Measurements from ENCODE around the gene CD300E. TPM values are rescaled to one million over a fixed set of nuclear protein-coding genes. Genes with fewer than 3 reads are reported as not detected.

Gene CD300E
- total and polyA plus RNA-seq, 2 of the 13 experiments (the other 11 are each of a cell fraction or from before 2014, with no cell fraction given) = not detected

DNA sequence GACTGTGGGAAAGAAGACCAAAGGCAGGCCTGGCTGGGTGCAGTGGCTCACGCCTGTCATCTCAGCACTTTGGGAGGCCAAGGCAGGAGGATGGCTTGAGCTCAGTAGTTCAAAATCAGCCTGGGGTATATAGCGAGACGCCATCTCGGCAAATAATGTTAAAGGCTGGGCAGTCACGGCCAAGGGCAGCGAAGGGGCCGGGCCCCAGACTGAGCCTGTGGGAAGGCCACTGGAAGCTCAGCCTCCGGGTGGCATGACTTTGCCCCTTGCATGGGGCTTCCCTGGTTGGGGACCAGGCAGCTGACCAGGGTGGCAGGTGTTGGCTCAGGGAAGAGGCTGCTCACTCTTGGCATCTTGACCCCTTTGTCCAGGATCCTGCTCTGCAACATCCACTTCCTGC lies 17.5 kb downstream of the CD300E start:
- ChIA-PET CTCF (ENCODE audit: low intra/inter-chr PET ratio, low total read pairs) (no interaction called here), POLR2A (no interaction called here)
- H3K9ac ChIP-seq (ENCODE audit: insufficient read depth, low read depth, low read length) = no peak overlapping the region
- in situ Hi-C loops (cut with HindIII; ENCODE audit: extremely low pct_ligation_motif_present, low pct_unique_long_range_greater_than_20kb) = no loop called here
- H3K79me2 ChIP-seq (ENCODE audit: insufficient read depth, low read length) = no peaks in the 10 kb centered on the region
- H3K27me3 ChIP-seq (ENCODE audit: control insufficient read depth in 1 of 2, insufficient read depth in 2 of 2, low read length in 2 of 2) = peaks cover 8 to 54% of the 10 kb centered on the region in 2 experiments
- H3K9me3 ChIP-seq (ENCODE audit: low read length) = no peaks in the 10 kb centered on the region
- H2AFZ ChIP-seq (ENCODE audit: low read length) = no peak overlapping the region
- H3K4me3 ChIP-seq (replicated peaks in 1 of 3; ENCODE audit: insufficient read depth in 1 of 3, low read depth in 2 of 3, low read length in 3 of 3) = no peak overlapping the region
- intact Hi-C loops (cut with micrococcal nuclease; ENCODE audit: unreplicated experiment) = no loop called here
- no peak for FAIRE-seq
- H3K4me1 ChIP-seq (ENCODE audit: insufficient read depth, low read length) = no peaks in the 10 kb centered on the region
- ATAC-seq = no peak
- 3% methylated on average over 8 of the region's 8 CpGs for WGBS (ENCODE audit: low lambda C conversion rate)
- TF ChIP-seq, protein P1, sequence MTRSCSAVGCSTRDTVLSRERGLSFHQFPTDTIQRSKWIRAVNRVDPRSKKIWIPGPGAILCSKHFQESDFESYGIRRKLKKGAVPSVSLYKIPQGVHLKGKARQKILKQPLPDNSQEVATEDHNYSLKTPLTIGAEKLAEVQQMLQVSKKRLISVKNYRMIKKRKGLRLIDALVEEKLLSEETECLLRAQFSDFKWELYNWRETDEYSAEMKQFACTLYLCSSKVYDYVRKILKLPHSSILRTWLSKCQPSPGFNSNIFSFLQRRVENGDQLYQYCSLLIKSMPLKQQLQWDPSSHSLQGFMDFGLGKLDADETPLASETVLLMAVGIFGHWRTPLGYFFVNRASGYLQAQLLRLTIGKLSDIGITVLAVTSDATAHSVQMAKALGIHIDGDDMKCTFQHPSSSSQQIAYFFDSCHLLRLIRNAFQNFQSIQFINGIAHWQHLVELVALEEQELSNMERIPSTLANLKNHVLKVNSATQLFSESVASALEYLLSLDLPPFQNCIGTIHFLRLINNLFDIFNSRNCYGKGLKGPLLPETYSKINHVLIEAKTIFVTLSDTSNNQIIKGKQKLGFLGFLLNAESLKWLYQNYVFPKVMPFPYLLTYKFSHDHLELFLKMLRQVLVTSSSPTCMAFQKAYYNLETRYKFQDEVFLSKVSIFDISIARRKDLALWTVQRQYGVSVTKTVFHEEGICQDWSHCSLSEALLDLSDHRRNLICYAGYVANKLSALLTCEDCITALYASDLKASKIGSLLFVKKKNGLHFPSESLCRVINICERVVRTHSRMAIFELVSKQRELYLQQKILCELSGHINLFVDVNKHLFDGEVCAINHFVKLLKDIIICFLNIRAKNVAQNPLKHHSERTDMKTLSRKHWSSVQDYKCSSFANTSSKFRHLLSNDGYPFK (CRISPR knock-in tag; IDR thresholded peaks at IDR 0.05; ENCODE audit: borderline replicate concordance) = no peak
- TF ChIP-seq ZBTB8A (CRISPR knock-in tag; IDR thresholded peaks at IDR 0.05; ENCODE audit: borderline replicate concordance, low read depth) (no peak), SMYD3 (CRISPR knock-in tag; IDR thresholded peaks at IDR 0.05) (no peak), ZKSCAN1 (IDR thresholded peaks at IDR 0.05; ENCODE audit: low read length) (no peak), MTERF4 (CRISPR knock-in tag; IDR thresholded peaks at IDR 0.05) (no peak), ZNF775 (CRISPR knock-in tag; IDR thresholded peaks at IDR 0.05; ENCODE audit: borderline replicate concordance) (no peak), JUN (CRISPR knock-in tag; IDR thresholded peaks at IDR 0.05) (no peak), SIN3A (IDR thresholded peaks at IDR 0.05; ENCODE audit: borderline replicate concordance, low read depth, low read length) (no peak), MEIS1 (CRISPR knock-in tag; IDR thresholded peaks at IDR 0.05; ENCODE audit: borderline replicate concordance) (no peak), TEAD3 (CRISPR knock-in tag; optimal IDR thresholded peaks at IDR 0.05; ENCODE audit: borderline replicate concordance) (no peak), TBL1XR1 (IDR thresholded peaks at IDR 0.05; ENCODE audit: borderline replicate concordance, low read length, partially characterized antibody) (no peak), ZNF589 (CRISPR knock-in tag; conservative IDR thresholded peaks at IDR 0.05) (no peak), NR1H2 (CRISPR knock-in tag; IDR thresholded peaks at IDR 0.05; ENCODE audit: borderline replicate concordance, low read depth) (no peak), SIX1 (CRISPR knock-in tag; IDR thresholded peaks at IDR 0.05; ENCODE audit: borderline replicate concordance) (no peak), NFIC (IDR thresholded peaks at IDR 0.05; ENCODE audit: low read length) (no peak), ZSCAN20 (CRISPR knock-in tag; IDR thresholded peaks at IDR 0.05; ENCODE audit: borderline replicate concordance) (no peak), ZNF713 (CRISPR knock-in tag; IDR thresholded peaks at IDR 0.05) (no peak), KAT2B (IDR thresholded peaks at IDR 0.05; ENCODE audit: borderline replicate concordance, low read depth, low read length) (no peak)
- TF ChIP-seq, protein P2, sequence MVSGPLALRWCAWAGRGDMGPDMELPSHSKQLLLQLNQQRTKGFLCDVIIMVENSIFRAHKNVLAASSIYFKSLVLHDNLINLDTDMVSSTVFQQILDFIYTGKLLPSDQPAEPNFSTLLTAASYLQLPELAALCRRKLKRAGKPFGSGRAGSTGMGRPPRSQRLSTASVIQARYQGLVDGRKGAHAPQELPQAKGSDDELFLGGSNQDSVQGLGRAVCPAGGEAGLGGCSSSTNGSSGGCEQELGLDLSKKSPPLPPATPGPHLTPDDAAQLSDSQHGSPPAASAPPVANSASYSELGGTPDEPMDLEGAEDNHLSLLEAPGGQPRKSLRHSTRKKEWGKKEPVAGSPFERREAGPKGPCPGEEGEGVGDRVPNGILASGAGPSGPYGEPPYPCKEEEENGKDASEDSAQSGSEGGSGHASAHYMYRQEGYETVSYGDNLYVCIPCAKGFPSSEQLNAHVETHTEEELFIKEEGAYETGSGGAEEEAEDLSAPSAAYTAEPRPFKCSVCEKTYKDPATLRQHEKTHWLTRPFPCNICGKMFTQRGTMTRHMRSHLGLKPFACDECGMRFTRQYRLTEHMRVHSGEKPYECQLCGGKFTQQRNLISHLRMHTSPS (CRISPR knock-in tag; IDR thresholded peaks at IDR 0.05; ENCODE audit: low read depth) = no peak
- H3K4me2 ChIP-seq (ENCODE audit: low read depth, low read length) = no peak overlapping the region
- H3K27ac ChIP-seq (ENCODE audit: extremely low read length, insufficient read depth, low read length) = no peak overlapping the region
- no TSS peak for BruUV-seq (replicated peaks)
- peaks cover 3% of the 10 kb centered on the region for H4K20me1 ChIP-seq (ENCODE audit: insufficient read depth, low read length)
- DNase-seq (ENCODE audit: low spot score) = no peak
- H3K36me3 ChIP-seq (replicated peaks in 1 of 2; ENCODE audit: control insufficient read depth in 1 of 2, insufficient read depth in 2 of 2, low read length in 2 of 2) = no peaks in the 10 kb centered on the region

Data from HepG2 (cell line).